ENCODE results near the gene ATP5PF.

Gene ATP5PF

GRCh38 chr21:25760061-25760460 is 25.4 kb upstream of the ATP5PF start:
- no peak for TF ChIP-seq ZFX (IDR thresholded peaks at IDR 0.05; ENCODE audit: borderline replicate concordance)
- H3K27ac ChIP-seq, result no peak overlapping the region

- H3K27ac ChIP-seq, result no peak overlapping the region
- TF ChIP-seq ZFX (IDR thresholded peaks at IDR 0.05; ENCODE audit: borderline replicate concordance) (no peak), CTCF (IDR thresholded peaks at IDR 0.05) (no peak)
Measured at GRCh38 chr21:25759573-25759972, 24.9 kb upstream of the ATP5PF start.

GRCh38 chr21:25757531-25757930 is 22.8 kb upstream of the ATP5PF start:
- H3K27ac ChIP-seq, result no peak overlapping the region
- TF ChIP-seq CTCF (IDR thresholded peaks at IDR 0.05) (no peak), ZFX (IDR thresholded peaks at IDR 0.05; ENCODE audit: borderline replicate concordance) (no peak)

GRCh38 chr21:25756190-25756932 is 21.7 kb upstream of the ATP5PF start:
- H3K27ac ChIP-seq, result no peak overlapping the region
- TF ChIP-seq CTCF (IDR thresholded peaks at IDR 0.05), result no peak
- no peak for TF ChIP-seq ZFX (IDR thresholded peaks at IDR 0.05; ENCODE audit: borderline replicate concordance)

GRCh38 chr21:25752416-25752815 is 17.7 kb upstream of the ATP5PF start:
- TF ChIP-seq CTCF (IDR thresholded peaks at IDR 0.05) (no peak), ZFX (IDR thresholded peaks at IDR 0.05; ENCODE audit: borderline replicate concordance) (no peak)
- H3K27ac ChIP-seq, result no peak overlapping the region

GRCh38 chr21:25750085-25750484 is 15.4 kb upstream of the ATP5PF start:
- no peak overlapping the region for H3K27ac ChIP-seq
- TF ChIP-seq ZFX (IDR thresholded peaks at IDR 0.05; ENCODE audit: borderline replicate concordance) (no peak), CTCF (IDR thresholded peaks at IDR 0.05) (no peak)

- no peak for TF ChIP-seq ZFX (IDR thresholded peaks at IDR 0.05; ENCODE audit: borderline replicate concordance)
- no peak for TF ChIP-seq CTCF (IDR thresholded peaks at IDR 0.05)
- no peak overlapping the region for H3K27ac ChIP-seq
Measured at GRCh38 chr21:25744854-25745253, 10.2 kb upstream of the ATP5PF start.

GRCh38 chr21:25742900-25743299 is 8.2 kb upstream of the ATP5PF start:
- TF ChIP-seq CTCF (IDR thresholded peaks at IDR 0.05), result no peak
- TF ChIP-seq ZFX (IDR thresholded peaks at IDR 0.05; ENCODE audit: borderline replicate concordance), result no peak
- H3K27ac ChIP-seq, result no peak overlapping the region
